GM18867 (cell line): ENCODE results near the gene DNAJB1.

ENCODE experiments used
- ATAC-seq: cut with Tn5 transposase; IDR thresholded peaks from one replicate; pipeline ENCODE4 v1.9.1; 2021; ENCODE audit warnings: mild to moderate bottlenecking, moderate library complexity; ENCODE audit not compliant: unreplicated experiment

Gene DNAJB1

DNA sequence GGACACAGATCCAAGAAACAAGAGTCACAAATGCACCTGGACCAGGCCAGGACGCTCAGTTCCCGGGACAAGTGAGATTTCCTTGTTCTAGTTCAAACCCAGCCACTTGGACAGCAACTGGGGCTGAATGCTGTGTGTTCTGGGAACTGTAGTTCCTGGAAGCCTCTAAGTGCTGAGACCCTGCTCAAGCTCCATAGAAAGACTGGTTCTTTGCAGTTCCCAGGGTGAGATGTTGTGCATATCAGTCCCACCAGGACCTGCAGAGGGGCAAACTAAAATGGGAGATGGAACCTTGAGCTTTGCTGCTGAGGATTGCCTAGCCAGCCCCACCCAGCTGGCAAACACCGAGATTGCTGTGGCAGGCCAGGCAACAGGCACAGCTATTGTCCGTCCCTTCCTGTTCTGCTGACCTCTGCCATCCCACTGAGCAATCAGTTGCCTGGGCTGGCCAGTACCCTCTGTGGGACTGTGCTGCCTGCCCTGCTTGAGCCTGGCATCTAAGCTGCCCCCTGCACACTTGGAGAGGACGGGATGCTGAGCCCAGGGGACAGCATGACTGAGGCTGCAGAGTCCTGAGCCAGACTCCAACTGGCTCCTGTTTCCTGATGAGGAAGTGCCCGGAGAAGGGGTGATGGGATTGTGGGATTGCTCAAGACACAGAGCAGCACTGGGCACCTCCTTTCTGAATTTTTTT, 20.8 kb downstream of the DNAJB1 start:
- no peak for ATAC-seq

DNA sequence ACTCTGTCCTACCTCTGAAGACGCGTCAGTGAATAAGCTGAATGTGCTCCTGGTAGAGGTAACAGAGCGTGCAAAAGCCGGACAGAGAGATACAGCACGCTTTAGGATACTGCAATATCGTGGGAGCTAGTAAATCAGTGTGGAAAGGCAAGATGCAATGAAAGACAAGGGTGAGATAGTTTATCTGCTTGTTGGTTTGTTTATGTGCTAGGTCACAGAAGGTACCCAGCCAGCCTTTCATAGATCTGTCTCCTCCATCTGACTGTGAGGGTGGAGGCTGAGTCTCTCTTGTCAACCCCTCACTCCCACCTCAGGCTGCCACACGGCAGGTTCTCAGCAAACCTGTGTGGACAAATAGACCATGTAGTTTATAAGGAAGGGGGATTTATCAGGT, 21.4 kb downstream of the DNAJB1 start:
- no peak for ATAC-seq

- peak; percentile 83 for ATAC-seq
Observed at GRCh38 chr19:14496029-14496833, 22.0 kb downstream of the DNAJB1 start, which contains the start of gene GIPC1. Gene GIPC1, minus strand, starts transcription at chr19:14496127. Its CDS starts 13,151 bp downstream, at chr19:14482976.

DNA sequence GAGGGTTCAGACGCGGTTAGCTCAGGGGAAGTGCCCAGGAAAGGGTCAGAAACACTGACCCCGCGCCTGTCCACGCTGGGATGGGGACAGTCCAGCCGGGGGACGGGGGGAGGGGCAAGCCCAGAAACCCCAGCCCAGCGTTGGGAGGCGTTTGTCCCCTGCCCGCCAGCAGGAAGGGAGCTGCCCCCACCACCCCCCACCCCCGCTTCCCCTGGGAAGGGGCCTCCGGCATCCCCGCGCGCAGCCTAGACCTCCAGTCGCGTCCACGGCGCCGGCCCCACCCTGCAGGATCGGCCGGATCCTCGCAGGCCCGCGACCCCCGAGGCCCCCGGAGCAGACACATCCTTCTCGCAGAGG, 22.5 kb downstream of the DNAJB1 start:
- ATAC-seq = no peak

GRCh38 chr19:14494910-14495671, 23.1 kb downstream of the DNAJB1 start:
- ATAC-seq = no peak

DNA sequence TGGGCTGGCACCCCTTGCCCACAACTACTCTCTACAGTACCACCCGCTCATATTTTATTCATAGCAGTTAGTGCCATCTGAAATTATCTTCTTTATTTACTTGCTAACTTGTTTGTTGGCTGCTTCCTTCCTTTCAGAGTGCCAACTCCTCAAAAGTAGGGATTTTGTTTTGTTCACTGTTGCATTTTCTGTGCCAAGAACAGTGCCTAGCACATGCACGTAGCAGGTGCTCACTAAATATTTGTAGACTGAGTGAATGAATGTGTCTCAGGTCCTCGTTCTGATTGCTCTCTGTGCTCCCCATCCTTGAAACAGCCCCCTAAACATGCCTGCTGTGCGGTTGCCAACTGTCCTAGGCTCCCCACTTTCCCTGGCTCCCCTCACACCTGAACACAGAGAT, 23.8 kb downstream of the DNAJB1 start:
- no peak for ATAC-seq

GRCh38 chr19:14492756-14493337, 25.4 kb downstream of the DNAJB1 start:
- no peak for ATAC-seq

- no peak for ATAC-seq
Observed at GRCh38 chr19:14487370-14488125, 30.6 kb downstream of the DNAJB1 start.

- ATAC-seq = no peak
Observed at GRCh38 chr19:14482172-14482941, 35.8 kb downstream of the DNAJB1 start.

DNA sequence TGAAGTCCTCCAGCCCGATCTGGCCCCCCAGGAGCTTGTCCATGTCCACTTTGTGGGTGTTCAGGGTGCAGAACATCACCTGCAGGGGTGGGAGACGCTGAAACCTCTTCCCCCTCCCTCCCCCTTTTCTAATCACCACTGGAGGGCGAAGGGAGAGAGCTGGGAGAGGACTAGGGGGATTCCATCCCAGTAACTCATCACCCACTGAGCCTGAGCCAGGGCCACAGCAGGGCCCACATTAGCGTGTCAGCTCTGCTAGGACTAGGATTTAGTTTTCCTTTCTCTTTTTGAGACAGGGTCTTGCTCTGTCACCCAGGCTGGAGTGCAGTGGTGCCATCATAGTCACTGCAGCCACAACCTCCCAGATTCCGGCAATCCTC, 37.5 kb downstream of the DNAJB1 start:
- no peak for ATAC-seq

- no peak for ATAC-seq
Observed at GRCh38 chr19:14479975-14480699, 38.1 kb downstream of the DNAJB1 start.

- no peak for ATAC-seq
Observed at GRCh38 chr19:14479309-14479974, 38.8 kb downstream of the DNAJB1 start.

DNA sequence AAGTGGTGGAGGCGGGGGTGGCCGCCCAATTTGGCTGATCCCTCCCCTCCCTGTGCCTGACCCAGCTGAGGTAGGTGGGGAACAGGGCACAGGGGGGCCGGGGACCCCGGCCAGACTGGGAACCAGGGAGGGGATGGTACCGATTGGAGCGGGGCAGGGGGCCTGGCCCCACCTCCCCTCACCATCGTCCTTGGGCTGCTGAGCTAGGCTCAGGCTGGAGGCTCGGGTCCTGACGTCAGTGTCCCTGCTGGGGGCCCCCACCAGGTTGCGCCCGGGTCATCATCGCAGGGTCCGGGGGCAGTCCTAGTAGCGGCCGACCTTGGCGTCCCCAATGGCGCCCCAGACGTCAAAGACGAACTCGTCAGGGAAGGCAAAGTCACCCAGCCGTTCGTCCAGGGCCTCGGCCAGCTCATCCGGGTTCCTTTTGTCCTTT, 40.1 kb downstream of the DNAJB1 start:
- ATAC-seq = no peak

GRCh38 chr19:14477418-14478112, 40.6 kb downstream of the DNAJB1 start:
- ATAC-seq = no peak

DNA sequence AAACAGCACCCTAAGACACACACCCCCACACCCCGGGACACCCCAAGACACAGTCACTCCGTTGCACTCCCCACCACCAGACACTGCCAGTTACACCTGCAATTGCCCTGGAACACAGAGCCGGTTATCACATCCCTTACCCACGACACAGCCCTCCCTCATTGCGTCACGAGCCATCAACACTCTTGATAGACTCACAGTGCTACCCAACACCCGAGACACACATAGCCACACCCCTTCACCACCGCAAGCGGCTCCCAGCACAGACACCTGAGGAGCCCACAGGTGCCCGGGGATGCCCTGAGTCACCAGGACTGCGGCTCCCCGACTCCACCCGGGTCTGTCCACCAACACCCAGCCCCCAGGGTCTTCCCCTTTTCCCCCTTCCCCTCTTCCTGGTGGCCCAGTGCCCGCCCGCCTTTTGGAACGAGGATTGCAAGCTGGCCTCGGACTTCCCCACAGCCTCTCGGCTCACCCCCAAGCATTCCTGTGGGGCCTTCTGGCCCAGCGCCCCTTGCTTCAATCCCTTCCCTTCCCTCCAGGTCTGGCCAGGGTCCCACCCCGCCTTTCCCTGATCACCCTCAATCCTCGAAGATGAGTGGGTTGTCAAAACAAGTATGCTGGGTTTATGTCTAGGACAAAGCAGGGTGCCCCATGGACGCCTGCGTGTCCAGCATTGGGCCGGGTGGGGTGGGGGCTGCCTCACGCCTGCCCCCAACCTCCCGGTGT, 41.4 kb downstream of the DNAJB1 start:
- ATAC-seq = no peak

- no peak for ATAC-seq
Observed at GRCh38 chr19:14476327-14476672, 41.9 kb downstream of the DNAJB1 start.

DNA sequence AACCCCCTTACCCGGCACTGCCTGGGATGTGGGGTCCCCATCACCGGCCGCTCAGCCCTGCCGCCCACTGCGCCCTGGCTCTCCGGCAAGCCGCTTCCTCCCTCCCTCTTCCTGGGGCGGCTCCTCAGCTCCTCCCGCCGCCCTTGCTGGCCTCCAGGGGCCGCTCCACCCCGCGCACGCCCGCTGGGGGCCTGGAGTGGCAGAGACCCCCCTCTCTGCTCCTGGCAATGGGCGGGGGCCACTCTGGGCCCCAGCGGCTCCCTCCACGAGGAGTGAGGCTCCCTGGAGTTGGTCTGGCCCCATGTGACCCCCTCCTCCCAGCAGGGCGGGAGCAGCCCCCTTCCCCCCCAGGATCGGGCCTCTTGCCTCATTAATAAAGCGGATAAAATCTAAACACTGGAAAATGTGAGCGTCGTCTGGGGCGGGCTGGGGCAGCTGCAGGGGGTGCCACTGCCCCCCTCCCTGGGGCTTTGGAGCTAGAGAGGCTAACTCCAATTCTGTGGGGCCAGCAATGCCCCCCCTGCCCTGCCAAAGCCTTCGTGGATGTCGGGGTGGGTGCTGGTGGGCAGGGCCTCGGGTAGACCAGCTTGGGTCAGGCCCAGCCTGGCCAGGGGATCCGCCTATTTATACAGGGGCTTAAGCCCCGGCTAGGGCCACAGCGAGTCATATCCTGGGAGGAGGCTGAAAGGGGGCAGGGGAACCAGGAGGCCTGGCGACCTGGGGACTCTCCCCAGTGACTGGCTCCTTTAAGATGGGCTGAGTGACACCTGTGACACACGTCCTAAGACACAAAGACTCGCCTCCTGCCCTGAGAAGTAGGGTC, 42.7 kb downstream of the DNAJB1 start, which contains the start of gene PTGER1:
Gene PTGER1, minus strand, starts transcription at position 104 of the 823 bp plus-strand sequence. CDS start 1,034 bp downstream, outside the sequence.
- ATAC-seq = no peak
